ENCODE results near the gene GGCX.

- no peak for TF ChIP-seq SUZ12 (IDR thresholded peaks at IDR 0.05; ENCODE audit: extremely low read depth, insufficient read depth, insufficient read length)
- no peak for TF ChIP-seq ZNF274 (IDR thresholded peaks at IDR 0.05; ENCODE audit: low read depth, low read length)
These were observed 13.3 kb downstream of the GGCX start for GRCh38 chr2:85547859-85548607.
